Peyer's patch (tissue), 4 donors: ENCODE measurements around the gene INKA1. TPM values are rescaled to one million over a fixed set of nuclear protein-coding genes. Genes with fewer than 3 reads are reported as not detected.

Experiments
- DNase-seq, 3 donors: peaks; one replicate each; pipeline ENCODE4 v3.0.0-alpha.2; 2017 to 2019
- H3K27ac ChIP-seq, 4 donors: fragments of 200-600 bp; sonication (generic); one replicate each; pipeline ENCODE4 v1.5.1; 2016 to 2019
- H3K27me3 ChIP-seq, 2 donors: fragments of 200-600 bp; sonication (generic); one replicate each; pipeline ENCODE4 v1.5.1; 2019
- H3K36me3 ChIP-seq, 3 donors: fragments of 200-600 bp; sonication (generic); one replicate each; pipeline ENCODE4 v1.5.1; 2016 to 2019
- H3K4me1 ChIP-seq, 4 donors: fragments of 200-600 bp; sonication (generic); one replicate each; pipeline ENCODE4 v1.5.1; 2016 to 2019
- H3K4me3 ChIP-seq, 4 donors: fragments of 200-600 bp; sonication (generic); 1 replicate in 3 of 4; 2 replicates in 1 of 4; pipeline ENCODE4 v1.5.1; 2016 to 2019; ENCODE audit warnings: mild to moderate bottlenecking in 1 of 4
- H3K9me3 ChIP-seq, 4 donors: fragments of 200-600 bp; sonication (generic); one replicate each; pipeline ENCODE4 v1.5.1; 2016 to 2019; ENCODE audit warnings: mild to moderate bottlenecking in 1 of 4
- CTCF ChIP-seq, 6 experiments: fragments of 450-650 bp in 4 of 6; fragments of 200-600 bp in 2 of 6; sonication (generic) in 1 of 6; IDR thresholded peaks; one replicate each; pipeline ENCODE4 v1.5.1; 2017 to 2019; ENCODE audit warnings: antibody characterized with exemption in 6 of 6, mild to moderate bottlenecking in 3 of 6, moderate library complexity in 1 of 6
- POLR2A ChIP-seq, 2 donors: fragments of 450-650 bp; IDR thresholded peaks; one replicate each; pipeline ENCODE4 v1.5.1; 2017; ENCODE audit warnings: antibody characterized with exemption in 2 of 2, mild to moderate bottlenecking in 2 of 2, moderate library complexity in 2 of 2
- total RNA-seq, 4 donors: library from RNA; depleted of rRNA; stranded (reverse); fragments of >200 nt; gene quantifications; one replicate each; pipeline ENCODE4 v1.1.0, GENCODE V29; 2016

INKA1 gene
- total RNA-seq, 4 donors from 2014 or later: 1.9 to 22.3 TPM; not detected in 2

GRCh38 chr3:49787536-49787935 lies 15.5 kb upstream of the INKA1 start:
- no peak for DNase-seq
- peak overlapping the region in 1 of 4 donors; percentile 93 for H3K27ac ChIP-seq

GRCh38 chr3:49788056-49788455 lies 15.0 kb upstream of the INKA1 start:
- Histone ChIP-seq H3K27ac (no peak overlapping the region), H3K4me1 (peaks cover 3 to 24% (median 7%) of the 10 kb centered on the region in 4 donors), H3K9me3 (no peaks in the 10 kb centered on the region), H3K4me3 (no peak overlapping the region), H3K36me3 (peaks cover 0 to 3% (median 0%) of the 10 kb centered on the region in 3 donors), H3K27me3 (no peaks in the 10 kb centered on the region)
- TF ChIP-seq CTCF (IDR thresholded peaks at IDR 0.05) (no peak), POLR2A (IDR thresholded peaks at IDR 0.05) (no peak)
- DNase-seq: no peak

More at GRCh38 chr3:49787536-49787935, 15.5 kb upstream of the INKA1 start:
- no peaks in the 10 kb centered on the region for H3K27me3 ChIP-seq
- peaks cover 0 to 3% (median 0%) of the 10 kb centered on the region in 3 donors for H3K36me3 ChIP-seq
- H3K4me3 ChIP-seq: no peak overlapping the region
- peaks cover 3 to 26% (median 7%) of the 10 kb centered on the region in 4 donors for H3K4me1 ChIP-seq
- TF ChIP-seq CTCF (IDR thresholded peaks at IDR 0.05): no peak
- no peak for TF ChIP-seq POLR2A (IDR thresholded peaks at IDR 0.05)
- no peaks in the 10 kb centered on the region for H3K9me3 ChIP-seq

GRCh38 chr3:49790626-49791411 lies 12.2 kb upstream of the INKA1 start:
- no peak for DNase-seq
- Histone ChIP-seq H3K4me1 (peaks cover 3 to 8% (median 7%) of the 10 kb centered on the region in 4 donors), H3K27ac (no peak overlapping the region), H3K9me3 (no peaks in the 10 kb centered on the region), H3K4me3 (no peak overlapping the region), H3K27me3 (no peaks in the 10 kb centered on the region), H3K36me3 (no peaks in the 10 kb centered on the region)
- no peak for TF ChIP-seq CTCF (IDR thresholded peaks at IDR 0.05)
- TF ChIP-seq POLR2A (IDR thresholded peaks at IDR 0.05): no peak

GRCh38 chr3:49791571-49791970 lies 11.5 kb upstream of the INKA1 start:
- H3K27ac ChIP-seq: no peak overlapping the region
- no peak overlapping the region for H3K4me3 ChIP-seq
- TF ChIP-seq CTCF (IDR thresholded peaks at IDR 0.05): no peak
- no peak for TF ChIP-seq POLR2A (IDR thresholded peaks at IDR 0.05)
- no peaks in the 10 kb centered on the region for H3K36me3 ChIP-seq
- peak in 1 of 3 donors; percentile 17 for DNase-seq
- no peaks in the 10 kb centered on the region for H3K27me3 ChIP-seq
- peaks cover 3 to 8% (median 7%) of the 10 kb centered on the region in 4 donors for H3K4me1 ChIP-seq
- no peaks in the 10 kb centered on the region for H3K9me3 ChIP-seq

GRCh38 chr3:49792371-49793150 lies 10.5 kb upstream of the INKA1 start:
- no peaks in the 10 kb centered on the region for H3K4me1 ChIP-seq
- no peaks in the 10 kb centered on the region for H3K27me3 ChIP-seq
- no peak for DNase-seq
- TF ChIP-seq CTCF (IDR thresholded peaks at IDR 0.05) (no peak), POLR2A (IDR thresholded peaks at IDR 0.05) (no peak)
- no peaks in the 10 kb centered on the region for H3K9me3 ChIP-seq
- H3K4me3 ChIP-seq: no peak overlapping the region
- no peak overlapping the region for H3K27ac ChIP-seq
- H3K36me3 ChIP-seq: no peaks in the 10 kb centered on the region
